GM21515 (cell line): ENCODE measurements around the gene ZBTB49.
A peak's percentile ranks its signal among the peaks of the same experiment; 100 is the strongest.

ENCODE experiments used
- ATAC-seq: cut with Tn5 transposase; IDR thresholded peaks from one replicate; pipeline ENCODE4 v1.9.1; 2021; ENCODE audit not compliant: unreplicated experiment

ZBTB49 gene

GRCh38 chr4:4277531-4277930, 12.5 kb upstream of the ZBTB49 start:
- ATAC-seq = no peak

DNA sequence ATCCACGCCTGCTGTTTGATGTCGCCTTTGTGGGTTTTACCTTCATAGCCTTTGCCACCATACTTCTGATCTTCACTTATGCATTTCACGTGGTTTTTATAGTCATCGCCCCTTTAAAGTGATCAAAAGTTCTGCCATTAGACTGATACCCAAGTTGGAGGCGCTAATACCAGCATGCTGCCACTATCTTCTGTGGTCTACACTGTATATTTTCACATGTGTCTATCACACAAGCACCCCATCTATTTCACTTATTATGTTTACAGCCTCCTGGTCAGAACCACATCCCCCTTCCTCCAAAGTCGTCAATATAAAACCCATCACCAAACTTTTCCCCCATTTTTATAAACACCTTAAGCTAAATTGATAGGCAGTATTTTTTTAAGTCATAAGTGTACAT, 8.3 kb upstream of the ZBTB49 start:
- ATAC-seq = no peak

DNA sequence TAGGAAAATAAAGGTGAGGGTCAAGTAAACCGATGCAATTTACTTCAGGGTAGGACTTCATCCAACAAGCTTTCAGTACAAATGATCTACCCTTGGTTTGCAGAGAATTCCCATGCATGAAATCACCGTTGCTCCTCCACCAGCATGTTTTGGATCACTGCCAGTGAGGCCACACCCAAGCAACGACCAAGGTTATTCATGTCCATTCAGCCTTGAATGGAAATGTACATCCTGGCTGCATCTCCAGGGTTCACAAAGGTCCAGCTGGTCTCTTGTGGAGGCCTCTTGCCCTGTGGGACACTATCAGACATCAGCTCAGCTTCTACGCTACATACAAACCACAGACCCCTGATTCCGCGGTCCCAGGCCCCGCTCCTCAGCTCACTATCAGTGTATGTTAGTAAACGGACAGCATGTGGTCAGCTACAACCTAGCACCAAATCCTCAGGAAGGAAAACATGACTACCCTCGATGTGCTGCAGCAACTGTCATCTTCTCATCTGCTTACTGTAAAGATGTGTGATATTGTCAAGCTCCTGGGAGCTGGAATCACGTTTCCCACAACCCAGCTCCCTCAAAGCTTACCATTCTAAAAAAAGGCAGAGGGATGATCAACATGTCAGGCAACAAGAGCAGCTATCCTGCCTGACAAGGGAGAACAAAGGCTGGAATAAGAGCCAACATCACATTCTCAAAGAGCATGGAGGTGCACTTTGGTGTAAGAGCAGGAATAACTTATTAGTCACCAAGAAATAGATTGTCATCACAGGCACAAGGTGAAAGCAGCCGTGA, 5.0 kb upstream of the ZBTB49 start:
- ATAC-seq = no peak

DNA sequence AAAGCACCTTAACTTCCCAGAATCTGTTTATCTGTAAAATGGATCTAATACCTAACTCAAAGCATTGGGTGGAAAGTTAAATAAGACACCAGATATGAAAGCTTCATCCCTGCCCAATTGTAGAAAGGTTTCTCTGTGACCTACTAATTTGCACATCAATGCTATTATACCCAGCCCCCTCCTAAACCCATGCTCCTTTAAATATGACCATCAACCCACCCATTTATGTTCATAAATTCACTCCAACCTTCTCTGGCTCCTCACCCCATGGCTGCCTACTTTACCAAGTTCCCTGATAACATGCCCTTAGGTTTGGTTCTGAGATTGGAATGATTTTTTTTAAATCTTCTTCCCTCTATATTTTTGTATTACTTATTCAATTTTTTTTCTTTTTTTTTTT, 2.0 kb upstream of the ZBTB49 start:
- ATAC-seq = no peak

DNA sequence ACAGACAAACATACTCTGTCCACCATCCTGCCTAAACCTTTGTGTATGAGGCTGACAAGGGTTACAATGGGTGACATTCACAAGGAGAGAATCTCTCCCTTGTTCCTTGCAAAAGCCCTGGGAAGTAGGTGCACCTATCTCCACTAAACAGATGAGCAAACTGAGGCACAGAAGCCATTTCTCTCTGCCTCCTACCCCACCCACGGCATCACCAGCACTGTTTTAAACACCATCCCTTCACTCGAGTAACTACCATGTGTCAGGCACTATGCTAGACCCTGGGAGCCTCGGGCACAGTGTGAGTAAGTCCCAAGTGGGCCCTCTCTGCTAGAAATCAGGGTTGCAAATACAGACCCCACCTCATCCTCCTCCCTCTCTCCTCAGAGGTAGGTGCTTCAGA, 996 bp upstream of the ZBTB49 start:
- no peak for ATAC-seq

DNA sequence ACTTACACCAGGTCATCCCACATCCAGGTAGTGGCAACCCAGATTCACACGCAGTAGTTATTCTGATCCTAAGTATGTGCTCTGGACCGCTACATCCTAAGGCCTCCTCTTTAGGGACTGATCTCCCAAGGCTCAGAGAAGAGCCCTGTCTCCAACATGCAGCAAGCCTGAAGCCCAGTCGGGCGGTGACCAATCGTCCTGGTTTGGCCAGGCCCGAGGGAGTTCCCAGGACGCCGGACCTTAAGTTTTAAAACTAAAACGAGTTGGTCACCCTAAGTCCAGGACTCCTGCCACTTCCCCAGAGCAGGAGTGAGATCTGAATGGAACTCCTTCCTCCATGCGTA, 482 bp upstream of the ZBTB49 start:
- ATAC-seq = peak; percentile 21

DNA sequence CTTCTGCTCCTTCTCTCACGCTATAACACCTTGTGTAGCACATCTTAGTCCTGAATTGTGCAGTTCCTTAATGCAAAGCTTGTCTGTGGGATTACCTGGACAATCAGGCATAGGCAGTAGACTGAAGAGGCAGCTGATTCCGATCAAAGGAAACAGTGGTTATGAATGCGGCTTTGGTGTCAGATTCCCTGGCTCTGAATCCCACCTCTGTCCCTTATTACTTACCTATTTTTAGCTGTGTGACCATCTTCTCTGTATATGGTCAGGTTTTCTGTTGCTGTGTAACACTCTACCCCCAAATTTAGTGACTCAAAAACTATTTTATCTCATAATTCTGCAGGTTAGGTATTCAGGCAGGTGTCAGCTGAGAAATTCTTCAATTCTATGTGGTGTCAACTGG, 3.2 kb downstream of the ZBTB49 start:
- no peak for ATAC-seq

DNA sequence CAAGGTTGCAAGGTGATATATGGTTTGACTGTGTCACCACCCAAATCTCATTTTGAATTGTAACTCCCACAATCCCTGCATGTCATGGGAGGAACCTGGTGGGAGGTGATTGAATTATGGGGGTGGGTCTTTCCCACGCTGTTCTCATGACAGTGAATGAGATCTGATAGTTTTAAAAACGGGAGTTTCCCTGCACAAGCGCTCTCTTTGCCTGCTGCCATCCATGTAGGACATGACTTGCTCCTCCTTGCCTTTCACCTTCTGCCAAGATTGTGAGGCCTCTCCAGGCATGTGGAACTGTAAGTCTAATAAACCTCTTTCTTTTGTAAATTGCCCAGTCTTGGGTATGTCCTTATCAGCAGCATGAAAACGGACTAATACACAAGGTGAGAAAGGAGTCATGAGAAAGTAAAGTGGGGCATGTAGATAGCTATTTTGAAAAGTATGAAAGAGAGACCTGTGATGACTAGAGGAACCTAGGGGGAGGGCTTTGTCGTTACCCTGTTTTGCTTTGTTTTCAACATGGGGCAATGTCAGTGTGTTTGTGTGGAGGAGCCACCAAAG, 6.3 kb downstream of the ZBTB49 start:
- no peak for ATAC-seq

DNA sequence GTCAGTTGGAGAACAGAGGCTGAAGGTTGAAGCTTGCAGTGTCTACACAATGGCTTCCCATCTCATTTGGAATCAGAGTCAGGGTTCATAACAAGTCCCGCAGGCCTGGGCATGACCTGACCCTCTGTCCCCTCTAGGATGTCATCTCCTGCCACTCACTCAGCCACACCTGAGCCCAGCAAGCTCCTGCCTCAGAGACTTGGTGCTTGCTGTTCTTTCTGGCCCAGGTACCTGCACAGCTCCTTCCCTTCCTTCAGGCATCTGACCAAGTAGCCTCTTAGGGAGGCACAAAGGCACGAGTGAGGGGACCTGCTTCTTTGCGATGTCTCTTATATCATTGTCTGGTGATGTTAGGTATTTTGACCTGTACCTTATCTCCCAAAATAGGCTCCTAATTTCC, 9.0 kb downstream of the ZBTB49 start:
- no peak for ATAC-seq

DNA sequence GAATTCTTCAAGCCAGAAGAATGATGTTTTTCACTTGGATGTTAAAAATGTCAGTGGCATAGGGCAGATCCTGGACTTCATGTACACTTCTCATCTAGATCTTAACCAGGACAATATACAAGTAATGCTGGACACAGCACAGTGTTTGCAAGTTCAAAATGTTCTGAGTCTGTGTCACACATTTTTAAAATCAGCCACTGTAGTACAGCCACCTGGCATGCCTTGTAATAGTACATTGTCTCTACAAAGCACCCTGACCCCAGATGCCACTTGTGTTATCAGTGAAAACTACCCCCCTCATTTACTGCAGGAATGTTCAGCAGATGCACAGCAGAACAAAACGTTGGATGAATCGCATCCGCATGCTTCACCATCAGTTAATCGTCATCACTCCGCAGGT, 11.9 kb downstream of the ZBTB49 start:
- no peak for ATAC-seq

- no peak for ATAC-seq
These were observed 12.4 kb downstream of the ZBTB49 start for GRCh38 chr4:4302416-4302815.

GRCh38 chr4:4306920-4307319, 16.9 kb downstream of the ZBTB49 start:
- ATAC-seq = no peak

DNA sequence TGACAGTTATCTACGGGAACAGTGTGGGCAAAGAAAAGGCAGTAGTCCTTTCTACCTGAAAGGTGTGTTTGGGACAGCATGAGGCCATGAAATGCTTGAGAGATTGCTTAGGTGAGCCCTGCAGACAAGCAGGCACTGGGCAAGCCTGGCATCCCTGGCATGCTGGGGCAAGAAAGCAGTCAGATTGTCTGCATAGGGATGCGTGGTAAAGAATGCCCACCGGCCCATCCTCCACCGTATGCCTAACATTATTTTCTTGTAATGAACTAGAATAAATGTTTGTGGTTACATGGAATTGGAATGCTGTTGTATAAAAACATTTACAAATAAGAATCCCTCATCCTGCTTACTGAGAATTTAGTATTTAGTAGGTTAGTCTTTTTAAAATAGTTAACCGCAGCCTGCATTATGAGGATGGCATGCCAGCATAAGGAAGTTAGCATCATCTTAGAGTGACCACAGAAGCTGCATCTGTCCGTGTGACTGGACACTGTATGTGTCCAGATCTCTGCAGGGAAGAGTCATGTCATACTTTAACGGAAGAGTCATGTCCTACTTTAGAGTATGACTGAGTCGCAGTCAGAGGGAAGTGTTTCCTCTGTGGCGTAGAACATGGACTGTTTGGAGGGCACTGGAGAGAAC, 18.9 kb downstream of the ZBTB49 start:
- no peak for ATAC-seq

GRCh38 chr4:4311193-4311592, 21.1 kb downstream of the ZBTB49 start:
- no peak for ATAC-seq

DNA sequence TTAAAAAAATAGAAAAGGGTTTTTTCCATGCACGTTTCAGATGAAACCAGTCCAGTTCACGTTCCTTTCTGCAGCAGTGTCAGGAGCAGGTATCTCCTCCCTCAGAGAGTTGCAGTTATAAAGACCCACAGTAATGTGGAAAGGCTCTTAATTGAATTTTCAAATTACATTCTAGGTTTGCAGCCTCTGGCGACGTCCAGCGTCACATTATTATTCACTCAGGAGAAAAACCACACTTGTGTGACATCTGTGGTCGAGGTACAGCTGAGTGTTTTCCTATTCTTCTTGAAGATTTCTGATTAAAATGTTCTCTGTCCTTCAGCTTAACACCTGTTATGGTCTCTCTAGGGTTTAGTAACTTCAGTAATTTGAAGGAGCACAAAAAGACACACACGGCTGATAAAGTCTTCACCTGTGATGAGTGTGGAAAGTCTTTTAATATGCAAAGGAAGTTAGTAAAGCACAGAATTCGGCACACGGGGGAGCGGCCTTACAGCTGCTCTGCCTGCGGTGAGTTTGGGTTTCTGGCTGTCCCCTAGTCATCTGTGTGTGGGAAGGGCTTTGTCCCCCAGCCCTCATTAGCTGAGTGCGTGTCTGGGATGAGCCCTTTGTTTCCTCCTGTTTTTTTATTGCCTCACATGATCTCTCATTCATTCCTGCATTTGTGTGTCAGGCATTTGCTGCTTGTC, 25.6 kb downstream of the ZBTB49 start:
- ATAC-seq = no peak

GRCh38 chr4:4316150-4316495, 26.1 kb downstream of the ZBTB49 start:
- ATAC-seq = no peak

DNA sequence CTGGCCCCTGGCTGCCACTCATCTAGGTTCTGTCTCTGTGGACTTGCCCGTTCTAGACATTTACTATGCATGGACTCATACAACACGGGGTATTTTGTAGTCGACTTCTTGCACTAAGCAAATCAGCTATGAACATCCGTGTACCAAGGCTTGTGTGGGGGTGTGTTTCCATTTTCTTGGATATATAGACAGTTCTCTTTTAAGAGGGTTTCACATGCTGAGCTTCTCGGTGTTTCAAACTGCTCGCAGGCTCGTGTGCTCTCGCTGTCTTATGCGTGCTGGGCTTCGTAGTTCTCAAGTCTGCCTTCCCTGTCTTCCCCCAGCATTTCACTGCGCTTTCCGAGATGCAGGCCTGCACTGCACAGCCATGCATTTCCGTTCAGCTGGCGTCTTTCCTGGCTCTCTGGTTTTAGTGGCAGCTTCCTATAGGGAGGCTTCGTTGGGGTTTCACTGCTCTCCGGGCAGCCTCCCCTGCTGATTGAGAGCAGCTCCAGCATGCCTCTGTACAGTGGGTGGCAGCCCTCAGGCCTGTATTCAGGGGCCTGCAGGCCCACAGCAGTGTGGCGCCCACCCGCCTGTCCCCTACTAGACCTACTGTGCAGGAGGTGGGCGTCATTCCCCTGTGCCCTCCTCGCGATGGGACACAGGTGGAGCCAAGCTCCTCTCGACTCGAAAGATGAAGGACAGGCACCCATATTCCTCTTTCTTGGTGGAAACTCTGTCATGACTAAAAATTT, 27.6 kb downstream of the ZBTB49 start:
- no peak for ATAC-seq

DNA sequence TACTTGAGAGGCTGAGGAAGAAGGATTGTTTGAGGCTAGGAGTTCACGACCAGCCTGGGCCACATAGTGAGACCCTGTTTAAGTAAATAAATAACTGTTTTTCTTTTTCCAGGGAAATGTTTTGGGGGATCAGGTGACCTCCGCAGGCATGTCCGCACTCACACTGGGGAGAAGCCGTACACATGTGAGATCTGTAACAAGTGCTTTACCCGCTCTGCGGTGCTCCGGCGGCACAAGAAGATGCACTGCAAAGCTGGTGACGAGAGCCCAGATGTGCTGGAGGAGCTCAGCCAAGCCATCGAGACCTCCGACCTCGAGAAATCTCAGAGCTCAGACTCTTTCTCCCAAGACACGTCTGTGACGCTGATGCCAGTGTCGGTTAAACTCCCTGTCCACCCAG, 30.5 kb downstream of the ZBTB49 start:
- ATAC-seq = no peak

DNA sequence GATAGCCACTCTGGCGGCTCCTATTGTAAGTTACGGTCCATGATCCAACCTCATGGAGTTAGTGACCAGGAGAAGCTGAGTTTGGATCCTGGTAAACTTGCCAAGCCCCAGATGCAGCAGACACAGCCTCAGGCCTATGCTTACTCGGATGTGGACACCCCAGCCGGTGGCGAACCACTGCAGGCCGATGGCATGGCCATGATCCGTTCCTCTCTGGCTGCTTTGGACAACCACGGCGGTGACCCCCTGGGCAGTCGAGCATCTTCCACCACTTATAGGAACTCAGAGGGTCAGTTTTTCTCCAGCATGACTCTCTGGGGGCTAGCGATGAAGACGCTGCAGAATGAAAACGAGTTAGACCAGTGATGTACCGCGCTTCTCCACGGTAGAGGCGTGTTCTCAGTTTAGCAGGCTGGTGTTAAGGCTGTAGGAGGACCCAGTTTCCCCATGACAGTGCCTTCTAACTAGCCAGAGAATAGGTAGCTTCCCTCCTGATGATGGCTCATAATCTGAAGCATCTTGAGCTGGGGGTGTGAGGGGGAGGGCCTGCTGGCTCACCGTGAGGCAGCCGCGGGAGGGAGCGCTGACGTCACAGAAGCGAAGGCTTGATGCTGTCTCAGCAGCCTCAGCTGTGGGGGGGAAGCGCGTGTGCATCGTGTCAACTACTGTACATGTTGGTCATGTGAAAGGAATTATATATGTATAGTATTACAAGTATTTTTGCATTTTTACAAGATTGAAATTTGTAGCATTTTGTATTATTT, 31.1 kb downstream of the ZBTB49 start:
- ATAC-seq = no peak

- no peak for ATAC-seq
These were observed 32.1 kb downstream of the ZBTB49 start for GRCh38 chr4:4321951-4322688.
